Measurements from ENCODE around the gene ZMYND19. TPM values are rescaled to one million over a fixed set of nuclear protein-coding genes. Genes with fewer than 3 reads are reported as not detected.
"Not testable (repeated sequence)": the region's sequence is repeated elsewhere in the genome, so short reads cannot be mapped to it uniquely, and the experiment has no call there.

The ZMYND19 gene
- total RNA-seq, 1 experiment from 2014 or later = 26.8 TPM

DNA sequence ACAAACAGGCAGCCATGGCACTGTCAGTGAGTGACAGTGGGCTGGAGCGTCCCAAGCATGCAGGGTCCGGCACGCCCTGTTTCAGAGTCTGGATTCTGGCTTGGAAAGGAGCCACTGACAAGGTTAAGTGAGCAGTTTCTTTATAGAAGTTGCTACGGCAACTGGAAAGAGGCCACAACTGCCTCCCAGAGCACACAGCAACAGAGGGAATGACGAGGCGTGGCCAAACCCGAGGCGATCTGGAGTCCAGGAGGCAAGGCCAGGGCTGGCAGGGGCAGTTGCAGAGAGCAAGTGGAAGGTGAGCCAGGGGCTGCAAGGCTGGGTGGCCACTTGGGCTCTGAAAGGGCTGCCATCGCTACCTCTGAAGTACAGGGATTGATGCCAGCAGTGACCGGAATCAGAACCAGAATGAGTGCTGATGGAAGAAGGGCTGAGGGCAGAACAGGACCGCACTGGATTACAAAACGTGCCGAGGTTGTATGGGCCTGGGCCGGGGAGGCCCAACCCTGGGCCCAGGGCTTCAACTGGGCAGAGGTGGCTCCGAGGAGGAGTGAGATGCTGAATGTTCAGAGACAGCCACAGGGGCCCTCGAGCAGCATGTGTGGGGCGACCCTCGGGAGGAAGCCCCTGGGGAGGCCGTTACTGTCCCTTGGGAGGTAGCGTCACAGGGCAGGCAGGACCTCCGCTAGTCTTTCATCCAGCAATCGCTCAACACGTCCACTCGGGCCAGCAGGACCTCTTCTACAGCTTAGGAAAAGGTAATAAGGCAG is 34.1 kb downstream of the ZMYND19 start:
- DNase-seq (ENCODE audit: low spot score) = no peak

DNA sequence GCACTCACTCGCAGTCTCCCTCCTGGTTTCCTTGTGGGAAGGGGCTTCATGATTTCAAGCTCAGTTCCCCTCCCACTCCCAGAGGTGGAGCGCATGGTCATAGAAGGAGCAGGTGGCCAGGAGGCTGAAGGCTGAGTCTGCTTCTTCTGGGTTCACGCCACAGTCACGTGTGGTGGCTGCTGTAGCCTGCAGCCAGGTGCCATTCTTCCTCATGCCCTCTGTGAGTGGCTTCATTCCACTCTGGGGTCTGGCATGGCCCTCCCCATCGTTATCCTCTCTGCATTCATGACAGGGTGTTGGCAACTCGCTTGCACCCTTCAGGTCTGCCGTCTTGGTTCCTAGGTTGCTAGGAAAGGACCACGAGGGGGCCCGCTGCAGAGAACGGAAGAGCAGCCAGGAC is 35.1 kb downstream of the ZMYND19 start:
- DNase-seq (ENCODE audit: low spot score) = no peak

DNA sequence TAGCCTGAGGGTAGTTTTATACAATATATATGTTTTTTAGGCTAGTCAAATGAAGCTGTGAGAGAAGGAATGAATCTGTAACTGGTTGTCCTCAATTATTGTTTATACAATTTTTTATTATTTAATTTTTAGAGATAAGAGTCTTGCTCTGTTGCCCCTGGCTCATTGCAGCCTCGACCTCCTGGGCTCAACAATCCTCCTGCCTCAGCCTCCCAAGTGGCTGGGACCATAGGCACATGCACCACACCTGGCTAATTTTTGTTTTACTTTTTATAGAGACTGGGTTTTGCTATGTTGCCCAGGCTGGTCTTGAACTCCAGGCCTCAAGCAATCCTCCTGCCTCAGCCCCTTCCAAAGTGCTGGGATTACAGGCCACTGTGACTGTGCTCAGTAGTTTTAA is 36.0 kb downstream of the ZMYND19 start:
- no peak for DNase-seq (ENCODE audit: low spot score)

DNA sequence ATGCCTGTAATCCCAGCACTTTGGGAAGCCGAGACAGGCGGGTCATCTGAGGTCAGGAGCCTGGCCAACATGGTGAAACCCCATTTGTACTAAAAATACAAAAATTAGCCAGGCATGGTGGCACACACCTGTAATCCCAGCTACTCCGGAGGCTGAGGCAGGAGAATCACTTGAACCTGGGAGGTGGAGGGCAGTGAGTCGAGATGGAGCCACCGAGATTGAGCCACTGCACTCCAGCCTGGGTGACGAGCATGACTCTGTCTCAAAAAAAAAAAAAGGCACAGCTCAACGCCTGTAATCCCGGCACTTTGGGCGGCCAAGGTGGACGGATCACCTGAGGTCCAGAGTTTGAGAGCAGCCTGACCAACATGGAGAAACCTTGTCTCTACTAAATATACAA is 36.7 kb downstream of the ZMYND19 start:
- DNase-seq (ENCODE audit: low spot score) = not testable (repeated sequence)

DNA sequence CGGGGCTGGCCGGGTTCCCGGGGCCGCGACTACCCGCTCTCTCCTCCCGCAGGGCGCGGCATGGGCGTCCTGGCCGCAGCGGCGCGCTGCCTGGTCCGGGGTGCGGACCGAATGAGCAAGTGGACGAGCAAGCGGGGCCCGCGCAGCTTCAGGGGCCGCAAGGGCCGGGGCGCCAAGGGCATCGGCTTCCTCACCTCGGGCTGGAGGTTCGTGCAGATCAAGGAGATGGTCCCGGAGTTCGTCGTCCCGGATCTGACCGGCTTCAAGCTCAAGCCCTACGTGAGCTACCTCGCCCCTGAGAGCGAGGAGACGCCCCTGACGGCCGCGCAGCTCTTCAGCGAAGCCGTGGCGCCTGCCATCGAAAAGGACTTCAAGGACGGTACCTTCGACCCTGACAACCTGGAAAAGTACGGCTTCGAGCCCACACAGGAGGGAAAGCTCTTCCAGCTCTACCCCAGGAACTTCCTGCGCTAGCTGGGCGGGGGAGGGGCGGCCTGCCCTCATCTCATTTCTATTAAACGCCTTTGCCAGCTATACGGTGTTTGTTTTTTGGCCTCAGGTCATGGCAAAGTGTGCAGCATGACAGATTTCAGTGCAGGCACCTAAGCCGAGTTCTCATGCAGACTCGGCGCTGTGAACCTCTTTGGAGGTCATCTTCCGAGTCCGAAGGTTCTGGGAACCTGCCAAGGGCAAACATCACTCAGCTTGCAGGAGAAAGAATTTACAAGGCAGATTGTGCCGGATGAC is 38.1 kb downstream of the ZMYND19 start:
- DNase-seq (ENCODE audit: low spot score) = peak; percentile 18

DNA sequence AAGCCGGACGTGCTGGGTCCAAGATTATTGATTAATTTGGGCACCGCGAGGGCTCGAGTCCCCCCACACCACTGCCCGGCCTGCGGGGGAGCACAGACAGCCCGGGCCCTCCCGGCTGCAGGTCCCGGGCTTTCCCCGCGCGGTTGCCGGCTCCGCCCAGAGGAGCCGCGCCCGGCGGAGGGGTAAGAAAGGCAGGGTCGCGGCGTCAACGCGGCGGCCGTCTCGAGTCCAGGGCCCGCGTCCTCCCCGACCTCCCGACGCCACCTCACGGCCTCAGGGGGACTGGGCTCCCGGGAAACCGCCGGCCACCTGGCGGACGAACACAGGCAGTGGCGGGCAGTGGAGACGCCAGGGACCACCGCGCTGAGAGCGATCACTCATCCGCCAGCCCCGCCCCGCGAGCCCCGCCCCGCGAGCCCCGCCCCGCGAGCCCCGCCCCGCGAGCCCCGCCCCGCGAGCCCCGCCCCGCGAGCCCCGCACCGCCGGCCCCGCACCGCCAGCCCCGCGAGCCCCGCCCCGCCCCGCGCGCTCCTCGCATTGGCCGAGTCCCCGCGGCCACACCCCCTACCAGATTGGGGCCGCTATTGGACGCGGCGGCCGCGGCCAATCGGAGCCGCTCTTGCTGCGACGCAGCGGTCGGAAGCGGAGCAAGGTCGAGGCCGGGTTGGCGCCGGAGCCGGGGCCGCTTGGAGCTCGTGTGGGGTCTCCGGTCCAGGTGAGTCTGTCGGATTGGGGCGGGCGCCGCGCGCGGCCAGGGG is 38.9 kb downstream of the ZMYND19 start, which contains the start of gene MRPL41:
MRPL41 (plus strand) TSS at position 616 of the 758 bp plus-strand sequence. CDS start 203 bp downstream, outside the sequence.
- DNase-seq (ENCODE audit: low spot score) = peak; percentile 79

DNA sequence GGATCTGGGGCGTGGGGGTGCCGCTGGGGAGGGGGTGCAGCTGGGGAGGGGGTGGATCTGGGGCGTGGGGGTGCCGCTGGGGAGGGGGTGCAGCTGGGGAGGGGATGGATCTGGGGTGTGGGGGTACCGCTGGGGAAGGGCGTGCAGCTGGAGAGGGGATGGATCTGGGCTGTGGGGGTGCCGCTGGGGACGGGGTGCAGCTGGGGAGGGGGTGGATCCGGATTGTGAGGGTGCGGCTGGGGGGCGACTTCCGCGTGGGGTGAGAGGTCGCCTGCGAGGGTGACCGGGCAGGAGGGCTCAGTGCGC is 39.4 kb downstream of the ZMYND19 start:
- not testable (repeated sequence) for DNase-seq (ENCODE audit: low spot score)

DNA sequence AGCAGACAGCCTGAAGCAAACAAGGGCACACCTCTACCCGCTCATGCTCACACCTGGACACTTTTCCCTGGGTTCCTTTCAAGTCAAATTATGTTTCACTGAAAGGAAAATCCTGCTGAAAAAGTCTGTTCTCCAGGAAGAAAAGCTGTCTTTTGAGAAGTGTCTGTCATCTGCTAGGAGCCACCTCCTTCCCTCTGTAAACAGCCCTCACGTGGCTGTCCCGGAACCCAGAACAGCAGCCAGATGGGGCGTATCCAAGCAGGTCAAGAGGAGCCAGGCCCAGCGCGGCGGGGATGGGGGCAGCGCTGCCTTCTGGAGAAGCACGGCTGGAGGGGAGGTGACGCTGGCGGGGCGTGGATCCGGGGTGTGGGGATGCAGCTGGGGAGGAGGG is 40.1 kb downstream of the ZMYND19 start, which contains the start of gene PNPLA7:
PNPLA7 (minus strand) TSS at position 172 of the 391 bp plus-strand sequence. CDS start 205 bp downstream, outside the sequence.
- DNase-seq (ENCODE audit: low spot score) = peak; percentile 86

DNA sequence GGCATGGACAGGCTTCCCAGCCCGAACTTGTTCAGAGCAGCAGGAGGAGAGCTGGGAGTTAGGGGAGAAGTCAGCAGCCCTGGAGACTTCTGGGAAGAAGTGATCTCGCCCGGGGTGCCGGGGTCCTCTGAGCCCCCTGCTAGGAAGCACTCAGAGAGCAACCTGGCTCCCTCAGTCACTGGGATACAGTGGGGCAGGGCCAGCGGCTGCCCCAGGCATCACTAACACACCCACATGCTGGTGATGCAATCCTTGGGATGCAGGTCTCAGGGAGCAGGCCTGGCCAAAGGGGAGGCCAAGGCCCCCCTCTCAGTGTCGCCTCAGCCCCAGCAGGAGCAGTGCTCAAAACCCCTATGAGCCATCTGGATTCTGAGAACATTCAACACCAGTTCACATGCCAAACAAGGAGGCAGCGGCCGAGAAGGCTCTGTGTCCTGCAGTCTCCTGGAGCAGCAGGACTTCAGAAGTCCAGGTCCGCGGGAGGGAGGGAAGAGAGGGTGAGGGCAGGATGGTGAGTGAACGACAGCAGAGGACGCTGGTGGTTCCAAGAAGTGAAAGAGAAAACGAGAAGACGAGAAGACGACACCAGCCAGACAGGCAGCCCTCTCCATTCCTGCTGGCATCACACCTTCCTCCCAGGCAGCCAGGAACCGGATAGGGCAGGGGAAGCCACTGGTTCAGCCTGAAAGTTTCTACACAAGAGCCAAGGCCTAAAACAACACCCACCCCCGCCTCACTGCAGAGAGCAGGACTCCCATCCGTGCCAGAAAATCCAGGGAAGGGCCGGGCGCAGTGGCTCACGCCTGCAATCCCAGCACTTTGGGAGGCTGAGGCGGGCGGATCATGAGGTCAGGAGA is 42.4 kb downstream of the ZMYND19 start:
- DNase-seq (ENCODE audit: low spot score) = no peak

DNA sequence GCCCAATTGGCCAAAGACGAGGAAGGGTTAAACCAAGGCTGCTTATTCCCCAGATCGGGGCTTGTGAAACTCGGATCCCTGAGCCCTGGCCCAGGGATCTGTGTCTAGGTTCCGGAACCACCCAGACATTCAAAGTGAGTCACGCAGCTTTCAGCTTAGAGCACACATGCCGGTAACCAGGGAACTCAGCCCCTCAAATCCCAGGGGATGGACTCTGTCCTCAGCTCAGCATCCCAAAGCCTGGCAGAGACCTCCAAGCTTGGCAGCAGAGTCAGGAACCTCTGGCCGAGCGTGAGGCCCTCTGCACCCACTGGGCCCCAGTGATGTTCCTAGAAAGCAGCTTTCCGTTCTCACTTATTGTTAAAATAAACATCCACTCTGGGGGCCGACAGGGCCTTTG is 45.2 kb downstream of the ZMYND19 start:
- no peak for DNase-seq (ENCODE audit: low spot score)

DNA sequence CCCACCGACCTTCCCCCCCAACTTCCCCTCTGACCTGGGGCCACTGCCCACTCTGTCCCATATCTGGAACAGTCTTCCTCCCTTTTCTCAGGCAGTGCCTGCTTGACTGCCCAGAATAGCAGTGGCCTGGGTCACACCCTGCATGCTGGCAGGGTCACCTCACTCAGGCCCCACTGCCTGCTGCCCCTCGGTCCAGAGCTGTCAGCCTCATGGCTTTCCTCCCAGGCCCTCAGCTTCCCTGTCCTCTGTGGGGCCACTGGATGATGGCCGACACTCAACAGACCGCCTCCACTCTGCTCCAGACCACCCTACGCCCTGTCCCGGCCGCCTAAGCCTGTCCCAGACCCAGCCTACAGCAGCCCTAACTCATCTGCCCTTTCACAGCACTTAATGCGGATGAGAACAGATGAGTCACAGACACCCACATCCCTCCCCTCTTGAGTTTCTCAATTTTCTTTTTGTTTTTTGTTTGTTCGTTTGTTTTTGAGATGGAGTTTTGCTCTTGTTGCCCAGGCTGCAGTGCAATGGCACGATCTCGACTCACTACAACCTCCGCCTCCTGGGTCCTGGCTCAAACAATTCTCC is 46.0 kb downstream of the ZMYND19 start:
- no peak for DNase-seq (ENCODE audit: low spot score)

DNA sequence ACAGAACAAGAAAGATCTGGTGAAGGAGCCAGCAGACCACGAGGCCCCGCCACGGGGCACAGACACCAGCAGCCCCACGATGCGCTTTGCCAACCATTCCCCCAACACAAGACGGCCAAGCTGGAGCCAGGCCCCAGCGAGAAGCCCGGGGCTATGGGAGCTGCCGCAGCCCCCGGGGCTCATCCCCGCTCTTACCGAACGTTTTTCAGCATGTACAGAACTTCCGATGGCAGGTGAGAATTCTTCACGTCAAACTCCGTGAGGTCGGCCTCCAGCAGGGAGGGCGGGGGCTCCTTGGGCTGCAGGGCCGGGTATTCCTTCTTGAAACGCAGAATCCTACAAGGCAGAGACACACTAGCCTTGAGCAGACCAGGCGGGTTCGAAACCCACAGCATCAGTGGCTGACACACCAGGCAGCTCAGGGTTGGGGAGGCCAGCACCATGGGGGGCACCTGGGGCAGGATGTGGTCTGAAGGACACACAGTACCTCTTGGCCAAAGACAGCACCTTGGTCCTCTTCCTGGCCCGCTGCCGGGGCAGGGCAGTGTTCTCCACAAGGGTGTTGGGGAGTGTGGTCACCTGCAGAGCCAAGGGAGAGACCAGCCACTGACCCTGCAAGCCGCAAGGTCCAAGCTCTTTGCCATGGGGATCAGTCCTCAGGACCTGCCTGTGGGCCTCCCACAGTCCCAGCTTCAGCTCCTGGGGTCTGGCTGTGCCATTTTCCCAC is 46.9 kb downstream of the ZMYND19 start:
- DNase-seq (ENCODE audit: low spot score) = no peak

DNA sequence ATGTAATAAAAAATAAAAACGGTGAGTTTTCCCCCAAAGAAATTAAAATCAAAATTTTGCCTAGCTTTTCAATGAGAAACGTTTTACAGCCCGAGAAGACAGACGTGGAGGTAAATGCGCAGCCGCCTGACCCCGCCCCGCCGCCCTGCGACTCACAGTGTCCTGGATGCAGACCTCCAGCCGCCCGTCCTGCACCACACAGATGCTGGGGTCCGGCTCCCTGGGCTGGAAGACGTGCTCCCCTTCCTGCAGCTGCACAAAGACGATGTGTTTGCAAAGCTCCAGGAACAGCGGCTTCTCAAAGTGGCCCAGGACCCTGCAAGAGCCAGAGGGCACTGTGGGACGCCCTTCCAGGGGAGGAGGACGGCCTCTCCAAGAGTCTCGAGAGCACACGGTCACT is 47.8 kb downstream of the ZMYND19 start:
- DNase-seq (ENCODE audit: low spot score) = no peak

DNA sequence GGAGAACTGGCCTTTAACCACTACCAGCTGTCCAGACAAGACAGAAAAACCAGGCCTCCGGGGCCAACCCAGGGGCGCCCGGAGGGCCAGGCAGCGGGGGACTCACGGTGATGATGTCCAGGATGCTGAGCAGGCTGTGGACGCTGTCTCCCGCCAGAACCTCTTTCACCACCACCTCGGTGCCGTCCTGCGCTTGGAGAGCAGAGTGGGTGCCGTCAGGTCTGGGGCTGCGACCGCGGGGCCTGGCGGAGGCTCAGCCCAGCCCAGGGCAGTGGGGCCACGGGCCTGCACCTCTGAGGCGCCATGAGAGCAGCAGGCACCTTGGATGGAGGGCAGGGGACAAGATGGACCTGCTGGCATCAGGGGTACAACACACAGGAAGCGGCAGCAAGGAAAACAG is 49.8 kb downstream of the ZMYND19 start:
- no peak for DNase-seq (ENCODE audit: low spot score)

DNA sequence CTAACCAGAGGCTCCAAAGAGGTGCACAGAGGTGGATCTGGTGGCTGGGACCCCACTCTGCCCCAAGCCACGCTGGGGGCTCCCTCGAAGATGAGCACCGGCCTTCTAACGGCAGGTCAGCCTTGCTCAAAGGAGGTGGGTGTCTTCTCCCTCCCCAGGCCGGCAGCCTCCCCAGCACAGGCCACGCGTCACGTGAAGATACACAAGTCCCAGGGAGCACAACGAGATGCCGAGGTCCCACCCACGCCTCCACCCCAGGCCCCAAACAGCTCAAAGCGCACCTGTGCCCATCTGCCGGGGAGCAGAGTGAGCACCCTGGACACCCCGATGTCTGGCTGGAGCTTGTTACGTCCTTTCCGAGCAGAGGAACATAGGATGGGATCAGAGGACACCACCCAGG is 52.3 kb downstream of the ZMYND19 start:
- DNase-seq (ENCODE audit: low spot score) = no peak

DNA sequence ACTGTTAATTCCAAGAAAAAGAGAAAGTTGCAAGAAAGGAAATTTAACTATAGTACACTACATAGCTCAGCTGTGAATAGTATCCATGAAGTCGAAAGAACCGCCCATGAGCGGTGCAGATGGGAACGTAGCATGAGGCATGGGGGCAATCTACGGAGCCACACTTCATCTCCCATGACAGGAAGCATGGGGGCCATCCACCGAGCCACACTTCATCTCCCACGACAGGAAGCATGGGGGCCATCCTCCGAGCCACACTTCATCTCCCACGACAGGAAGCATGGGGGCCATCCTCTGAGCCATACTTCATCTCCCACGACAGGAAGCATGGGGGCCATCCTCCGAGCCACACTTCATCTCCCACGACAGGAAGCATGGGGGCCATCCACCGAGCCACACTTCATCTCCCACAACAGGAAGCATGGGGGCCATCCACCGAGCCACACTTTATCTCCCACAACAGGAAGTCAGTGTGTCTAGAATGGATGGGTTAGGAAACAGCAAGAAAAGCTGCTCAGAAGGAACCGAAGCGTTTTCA is 53.6 kb downstream of the ZMYND19 start:
- DNase-seq (ENCODE audit: low spot score) = not testable (repeated sequence)

DNA sequence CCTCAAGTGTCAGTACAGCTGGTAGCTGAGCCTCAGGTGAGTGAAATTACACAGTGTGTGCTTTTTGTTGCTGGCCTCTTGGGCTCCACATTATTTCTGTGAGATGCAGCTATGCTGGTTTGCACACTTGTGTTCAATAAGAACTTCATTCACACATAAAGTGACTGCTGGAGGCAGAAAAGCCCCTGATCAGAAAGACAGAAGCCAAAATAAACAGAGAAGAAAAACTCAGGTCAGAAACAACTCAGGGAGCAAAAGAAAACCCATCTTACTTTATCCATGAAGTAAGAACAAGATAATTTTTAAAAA is 55.2 kb downstream of the ZMYND19 start:
- DNase-seq (ENCODE audit: low spot score) = no peak

DNA sequence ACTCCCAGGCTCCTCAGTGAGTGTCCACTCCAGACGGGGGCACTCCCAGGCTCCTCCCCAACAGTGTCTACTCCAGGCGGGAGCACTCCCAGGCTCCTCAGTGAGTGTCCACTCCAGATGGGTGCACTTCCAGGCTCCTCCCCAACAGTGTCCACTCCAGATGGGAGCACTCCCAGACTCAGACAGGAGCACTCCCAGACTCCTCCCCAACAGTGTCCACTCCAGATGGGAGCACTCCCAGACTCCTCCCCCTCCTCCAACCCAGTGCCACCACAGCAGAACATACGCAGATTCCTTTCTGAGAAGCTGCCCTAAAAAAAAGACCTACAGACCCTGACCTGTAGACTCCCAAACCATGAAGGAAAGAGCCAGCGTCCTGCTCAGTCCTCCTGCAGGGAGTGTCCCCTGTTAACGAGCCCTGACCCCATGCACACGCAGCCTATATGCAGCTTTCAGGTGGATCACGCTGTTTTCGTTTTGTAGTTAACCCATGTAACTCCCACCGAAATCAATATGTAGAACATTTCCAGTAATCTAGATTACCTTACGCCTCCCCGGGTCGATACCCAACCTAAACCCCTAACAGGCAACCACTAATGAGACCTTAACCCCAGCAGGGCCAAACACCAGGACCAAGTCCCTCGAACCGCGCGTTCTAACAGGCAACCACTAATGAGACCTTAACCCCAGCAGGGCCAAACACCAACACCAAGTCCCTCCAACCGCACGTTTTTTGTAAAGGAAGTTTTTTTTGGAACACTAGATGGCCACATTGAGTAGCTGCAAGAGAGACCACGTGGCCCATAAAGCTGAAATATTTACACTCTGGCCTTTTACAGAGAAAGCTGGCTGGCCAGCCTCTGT is 55.8 kb downstream of the ZMYND19 start:
- DNase-seq (ENCODE audit: low spot score) = peak; percentile 64

DNA sequence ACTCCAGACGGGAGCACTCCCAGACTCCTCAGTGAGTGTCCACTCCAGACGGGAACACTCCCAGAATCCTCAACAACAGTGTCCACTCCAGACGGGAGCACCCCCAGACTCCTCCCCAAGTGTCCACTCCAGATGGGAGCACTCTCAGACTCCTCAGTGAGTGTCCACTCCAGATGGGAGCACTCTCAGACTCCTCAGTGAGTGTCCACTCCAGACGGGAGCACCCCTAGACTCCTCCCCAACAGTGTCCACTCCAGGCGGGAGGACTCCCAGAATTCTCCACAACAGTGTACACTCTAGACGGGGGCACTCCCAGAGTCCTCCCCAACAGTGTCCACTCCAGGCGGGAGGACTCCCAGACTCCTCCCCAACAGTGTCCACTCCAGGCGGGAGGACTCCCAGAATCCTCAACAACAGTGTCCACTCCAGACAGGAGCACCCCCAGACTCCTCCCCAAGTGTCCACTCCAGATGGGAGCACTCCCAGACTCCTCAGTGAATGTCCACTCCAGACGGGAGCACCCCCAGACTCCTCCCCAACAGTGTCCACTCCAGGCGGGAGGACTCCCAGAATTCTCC is 57.3 kb downstream of the ZMYND19 start:
- DNase-seq (ENCODE audit: low spot score) = not testable (repeated sequence)

All from H4 (cell line).